Heart right ventricle (tissue), 16 donors: ENCODE measurements around the gene DAPK1. TPM values are rescaled to one million over a fixed set of nuclear protein-coding genes. Genes with fewer than 3 reads are reported as not detected.

ENCODE experiments used
- ATAC-seq, 8 donors: fragments of 200-7000 bp; cut with Tn5 transposase; one replicate each; pipeline ENCODE4 v1.9.1; 2020; ENCODE audit warnings: mild to moderate bottlenecking in 8 of 8, moderate library complexity in 8 of 8, moderate number of reproducible peaks in 1 of 8
- DNase-seq, 2 donors: peaks; one replicate each; pipeline ENCODE4 v3.0.0-alpha.2; 2020
- H3K27ac ChIP-seq, 10 donors: fragments of 200-600 bp; sonication (generic) in 2 of 10; one replicate each; pipeline versions ENCODE4 v1.5.0 to v1.8.0; 2020 to 2022; ENCODE audit warnings: mild to moderate bottlenecking in 3 of 10
- H3K27me3 ChIP-seq, 7 donors: fragments of 200-600 bp; one replicate each; pipeline ENCODE4 v1.8.0; 2021 to 2022; ENCODE audit warnings: mild to moderate bottlenecking in 2 of 7
- H3K36me3 ChIP-seq, 9 donors: fragments of 200-600 bp; sonication (generic) in 1 of 9; one replicate each; pipeline versions ENCODE4 v1.5.0 to v1.8.0; 2020 to 2022; ENCODE audit warnings: mild to moderate bottlenecking in 2 of 9
- H3K4me1 ChIP-seq, 9 donors: fragments of 200-600 bp; sonication (generic) in 1 of 9; one replicate each; pipeline versions ENCODE4 v1.5.0 to v1.8.0; 2020 to 2022; ENCODE audit warnings: mild to moderate bottlenecking in 4 of 9
- H3K4me3 ChIP-seq, 10 donors: fragments of 200-600 bp; sonication (generic) in 2 of 10; one replicate each; pipeline versions ENCODE4 v1.5.0 to v1.8.0; 2020 to 2022; ENCODE audit warnings: mild to moderate bottlenecking in 7 of 10, moderate library complexity in 2 of 10
- H3K9me3 ChIP-seq, 11 donors: fragments of 200-600 bp in 10 of 11; sonication (generic) in 2 of 11; one replicate each; pipeline versions ENCODE4 v1.5.0 to v1.8.0; 2013 to 2022; ENCODE audit warnings: mild to moderate bottlenecking in 2 of 11, control low read depth in 1 of 11, moderate library complexity in 1 of 11
- WGBS, 2 donors: extraction: QIAGEN DNeasy Blood & Tissue Kit; methylation state at CpG; one replicate each; pipeline ENCODE4 v1.1.7; 2013; ENCODE audit warnings: inconsistent platforms in 1 of 2; 5-methylcytosine and 5-hydroxymethylcytosine counted together
- intact Hi-C, 10 donors: fragments of 100-400 bp; cut with DNase I; formaldehyde crosslinking; loops; one replicate each; pipeline versions ENCODE4 v1.11.1 to v1.14.2; 2022
- polyA plus RNA-seq, 2 donors: library from polyadenylated mRNA; stranded (reverse); fragments of 200-250 nt; gene quantifications; one replicate each; pipeline ENCODE4 v1.2.3, GENCODE V29; 2013
- total RNA-seq, 10 donors: library from RNA; stranded (reverse); fragmentation: NEBNext Ultra II Directional in 3 of 10; extraction: Animal tissue kit (Norgen Biotek cat#: 25700) in 3 of 10; gene quantifications; one replicate each; pipeline versions ENCODE4 v1.2.1 to v1.2.4, GENCODE V29; 2021 to 2023
- TF ChIP-seq, protein P1 (sequence below), 9 donors: fragments of 200-600 bp; sonication (generic) in 2 of 9; IDR thresholded peaks; one replicate each; pipeline versions ENCODE4 v1.5.0 to v1.8.0; 2021 to 2022; ENCODE audit warnings: antibody characterized with exemption in 9 of 9, mild to moderate bottlenecking in 5 of 9, moderate library complexity in 1 of 9
- donor health status: Arrhythmogenic right ventricular cardiomyopathy.
- donor health status: ischemic (EF 13 %, LVEDD 7.1; RV severe dilation, severe dysfunction).
- donor health status: healthy with polysubstance abuse.
- donor health status: DM: no; HTN: yes; CAD: no.
- donor health status: DM: no; HTN: no; CAD: no.
- donor health status: ischemic (EF 25% LVEDD 6.9; RV normal size, moderate dysfunction).
- donor health status: ischemic (EF 25% LVEDD 5.7; RV mildly dilated, moderate dysfunction).
- donor health status: healthy.
- donor health status: DM: yes; HTN: yes; CAD: no.
- donor health status: Ischemic cardiomyopathy.
- donor health status: ischemic (EF 35%, LVEDD 5.7; RV mildly dilated, moderate dysfunction).
- donor health status: nonischemic (EF 11% LVEDD 7.7; RV severe dilation, severe dysfunction).
- donor health status: DM: yes; HTN: yes; CAD: no.
- donor health status: PGD.
- donor health status: ischemic (EF 29% LVEDD 5.4; RV normal size, mild dysfunction).
- donor health status: nonischemic (EF 23%, LVEDD 6.1; RV moderate dilation, normal function).

Gene DAPK1
- total and polyA plus RNA-seq, 12 donors = 1.1 to 15.5 (median 4.2) TPM

DNA sequence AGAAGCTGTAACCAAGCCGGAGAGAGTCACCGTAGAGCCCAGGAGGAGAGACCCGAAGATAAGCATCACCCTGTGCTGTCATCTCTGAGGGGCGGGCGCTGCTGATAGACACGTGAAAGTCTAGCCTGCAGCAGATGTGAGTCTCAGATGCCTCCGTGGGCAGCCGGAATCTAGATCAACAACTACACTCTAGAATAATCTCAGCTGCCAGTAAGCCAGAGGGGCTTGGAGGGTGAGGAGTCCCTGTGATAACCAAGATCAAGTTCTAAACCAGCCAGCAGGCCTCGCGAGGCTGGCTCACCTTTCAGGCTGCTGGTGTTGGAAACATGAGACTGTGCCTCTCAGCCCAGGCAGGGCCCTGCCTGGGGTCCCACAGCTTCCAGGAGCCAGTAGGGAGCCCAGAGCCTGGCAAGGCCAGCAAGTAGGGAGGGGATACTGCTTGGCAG is 54.1 kb downstream of the DAPK1 start:
- H3K4me1 ChIP-seq = peaks cover 0 to 38% (median 0%) of the 10 kb centered on the region in 9 donors
- H3K27me3 ChIP-seq = no peaks in the 10 kb centered on the region
- 81 to 83% methylated on average over 10 of the region's 10 CpGs for WGBS, 2 donors
- no peak for ATAC-seq
- no peak overlapping the region for H3K27ac ChIP-seq
- no peak overlapping the region for H3K4me3 ChIP-seq
- no peaks in the 10 kb centered on the region for H3K36me3 ChIP-seq
- no peak for DNase-seq
- TF ChIP-seq, protein P1, sequence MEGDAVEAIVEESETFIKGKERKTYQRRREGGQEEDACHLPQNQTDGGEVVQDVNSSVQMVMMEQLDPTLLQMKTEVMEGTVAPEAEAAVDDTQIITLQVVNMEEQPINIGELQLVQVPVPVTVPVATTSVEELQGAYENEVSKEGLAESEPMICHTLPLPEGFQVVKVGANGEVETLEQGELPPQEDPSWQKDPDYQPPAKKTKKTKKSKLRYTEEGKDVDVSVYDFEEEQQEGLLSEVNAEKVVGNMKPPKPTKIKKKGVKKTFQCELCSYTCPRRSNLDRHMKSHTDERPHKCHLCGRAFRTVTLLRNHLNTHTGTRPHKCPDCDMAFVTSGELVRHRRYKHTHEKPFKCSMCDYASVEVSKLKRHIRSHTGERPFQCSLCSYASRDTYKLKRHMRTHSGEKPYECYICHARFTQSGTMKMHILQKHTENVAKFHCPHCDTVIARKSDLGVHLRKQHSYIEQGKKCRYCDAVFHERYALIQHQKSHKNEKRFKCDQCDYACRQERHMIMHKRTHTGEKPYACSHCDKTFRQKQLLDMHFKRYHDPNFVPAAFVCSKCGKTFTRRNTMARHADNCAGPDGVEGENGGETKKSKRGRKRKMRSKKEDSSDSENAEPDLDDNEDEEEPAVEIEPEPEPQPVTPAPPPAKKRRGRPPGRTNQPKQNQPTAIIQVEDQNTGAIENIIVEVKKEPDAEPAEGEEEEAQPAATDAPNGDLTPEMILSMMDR (IDR thresholded peaks at IDR 0.05) = no peak
- peaks cover 0 to 3% (median 0%) of the 10 kb centered on the region in 11 donors for H3K9me3 ChIP-seq
- intact Hi-C loops = no loop called here

DNA sequence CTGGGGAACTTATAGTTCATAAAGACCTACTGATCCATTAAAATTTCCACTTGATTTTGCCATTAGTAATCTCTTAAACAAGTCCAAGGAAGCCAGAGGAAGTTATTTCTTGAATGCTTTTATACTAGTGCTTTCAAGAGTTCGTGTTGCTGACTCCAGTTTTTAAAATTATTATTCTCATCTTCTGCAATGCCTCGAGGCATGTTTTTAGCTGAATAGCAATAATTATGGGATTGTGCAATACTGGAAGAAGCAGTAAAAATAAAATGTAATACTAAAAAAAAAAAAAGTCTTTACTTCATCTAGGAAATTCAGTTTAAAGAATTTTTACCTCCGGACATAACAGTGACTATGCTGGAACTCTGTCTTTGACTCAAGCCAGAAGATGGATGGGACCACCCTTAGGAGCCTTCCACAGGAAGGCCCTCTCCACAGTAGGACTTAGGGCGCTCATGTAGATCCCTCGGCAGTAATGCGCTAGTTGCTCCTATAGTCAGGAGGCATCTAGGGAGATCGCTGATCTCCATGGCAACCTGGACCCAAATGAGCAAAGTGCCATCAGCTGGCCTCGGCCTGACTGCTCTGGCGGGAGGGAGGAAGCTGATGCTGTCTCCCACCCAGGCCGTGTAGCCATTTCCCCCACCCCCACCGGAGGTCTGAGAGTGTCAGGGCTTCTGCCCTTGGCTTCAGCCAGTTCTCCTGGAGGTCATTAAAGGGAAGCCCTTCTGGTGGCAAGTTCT is 56.7 kb downstream of the DAPK1 start:
- no peak overlapping the region for H3K4me3 ChIP-seq
- H3K36me3 ChIP-seq = no peaks in the 10 kb centered on the region
- 77 to 82% methylated on average over 11 of the region's 11 CpGs for WGBS, 2 donors
- H3K27ac ChIP-seq = peak overlapping the region in 5 of 10 donors; percentile 4 to 88 (median 51)
- DNase-seq = no peak
- H3K9me3 ChIP-seq = peaks cover 0 to under 1% (median 0%) of the 10 kb centered on the region in 11 donors
- peak in 3 of 8 donors; percentile 23 to 41 (median 38) for ATAC-seq
- intact Hi-C loops = no loop called here
- peaks cover 0 to 58% (median 4%) of the 10 kb centered on the region in 9 donors for H3K4me1 ChIP-seq
- H3K27me3 ChIP-seq = no peaks in the 10 kb centered on the region
- TF ChIP-seq, protein P1 (IDR thresholded peaks at IDR 0.05) = no peak

DNA sequence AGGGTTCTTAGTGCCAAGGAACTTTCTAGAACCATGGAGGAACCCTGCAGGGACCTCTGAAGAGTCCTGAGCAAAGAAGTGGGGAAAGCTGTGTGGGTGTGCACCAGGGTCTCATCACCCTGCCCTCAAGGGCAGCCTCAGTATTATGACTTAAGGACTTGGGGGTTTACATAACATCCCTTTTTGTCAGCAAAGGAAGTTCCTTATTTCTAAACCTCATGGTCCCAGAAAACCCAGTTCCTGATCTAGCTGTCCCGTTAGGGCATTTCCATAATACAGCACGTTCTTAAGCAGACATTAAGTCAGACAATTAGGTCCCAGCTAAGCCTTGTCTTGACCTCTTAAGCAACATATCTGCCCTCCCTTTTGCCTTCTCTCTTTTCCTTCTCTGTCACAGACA is 57.3 kb downstream of the DAPK1 start:
- Histone ChIP-seq H3K4me1 (peaks cover 0 to 65% (median 4%) of the 10 kb centered on the region in 9 donors), H3K9me3 (no peaks in the 10 kb centered on the region), H3K27me3 (no peaks in the 10 kb centered on the region), H3K27ac (peak overlapping the region in 5 of 10 donors; percentile 4 to 88 (median 51)), H3K4me3 (no peak overlapping the region), H3K36me3 (no peaks in the 10 kb centered on the region)
- intact Hi-C loops = no loop called here
- 74 to 78% methylated on average over 2 of the region's 2 CpGs for WGBS, 2 donors
- TF ChIP-seq, protein P1 (IDR thresholded peaks at IDR 0.05) = no peak
- DNase-seq = no peak
- ATAC-seq = peak; percentile 17 to 70 (median 46)

DNA sequence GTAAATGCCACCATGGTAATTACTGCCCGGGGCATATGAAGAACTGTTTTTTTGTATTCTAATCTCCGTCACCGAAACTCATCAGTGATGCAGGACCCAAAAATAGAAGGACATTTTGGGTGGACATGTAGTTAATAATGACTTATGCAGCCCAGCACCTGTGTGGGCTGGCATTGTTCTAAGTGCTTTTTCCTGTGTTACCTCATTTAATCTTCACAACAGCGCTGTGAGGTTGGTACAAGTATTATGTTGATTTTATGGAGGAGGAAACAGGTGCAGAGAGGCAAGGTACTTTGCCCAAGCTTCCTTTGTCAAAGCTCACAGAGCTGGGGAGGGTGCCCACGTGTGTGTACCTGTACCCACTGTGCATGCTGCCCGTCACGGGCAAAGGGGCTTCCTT is 58.4 kb downstream of the DAPK1 start:
- intact Hi-C loops = no loop called here
- TF ChIP-seq, protein P1 (IDR thresholded peaks at IDR 0.05) = no peak
- H3K36me3 ChIP-seq = no peaks in the 10 kb centered on the region
- WGBS, 2 donors = 51 to 73% methylated on average over 7 of the region's 7 CpGs
- ATAC-seq (no peak), DNase-seq (no peak)
- H3K4me1 ChIP-seq = peaks cover 0 to 67% (median 4%) of the 10 kb centered on the region in 9 donors
- no peaks in the 10 kb centered on the region for H3K9me3 ChIP-seq
- H3K27me3 ChIP-seq = no peaks in the 10 kb centered on the region
- no peak overlapping the region for H3K4me3 ChIP-seq
- peak overlapping the region in 1 of 10 donors; percentile 88 for H3K27ac ChIP-seq
